ENCODE data around the gene TASP1.

Gene TASP1

GRCh38 chr20:13457487-13457886 is 181.2 kb downstream of the TASP1 start:
- DNase-seq (ENCODE audit: low read depth), result no peak
- H3K4me3 ChIP-seq (ENCODE audit: low read depth, low read length), result no peak overlapping the region
- TF ChIP-seq CTCF (IDR thresholded peaks at IDR 0.05; ENCODE audit: low read depth, low read length, missing control alignments), result no peak

- H3K4me3 ChIP-seq (ENCODE audit: low read depth, low read length), result no peak overlapping the region
- DNase-seq (ENCODE audit: low read depth), result no peak
- TF ChIP-seq CTCF (IDR thresholded peaks at IDR 0.05; ENCODE audit: low read depth, low read length, missing control alignments), result no peak
Observed at GRCh38 chr20:13455713-13456112, 183.0 kb downstream of the TASP1 start.

GRCh38 chr20:13453367-13453766 is 185.4 kb downstream of the TASP1 start:
- no peak for TF ChIP-seq CTCF (IDR thresholded peaks at IDR 0.05; ENCODE audit: low read depth, low read length, missing control alignments)
- H3K4me3 ChIP-seq (ENCODE audit: low read depth, low read length), result no peak overlapping the region

GRCh38 chr20:13452470-13453124 is 186.1 kb downstream of the TASP1 start:
- no peak for DNase-seq (ENCODE audit: low read depth)
- no peak for TF ChIP-seq CTCF (IDR thresholded peaks at IDR 0.05; ENCODE audit: low read depth, low read length, missing control alignments)
- H3K4me3 ChIP-seq (ENCODE audit: low read depth, low read length), result no peak overlapping the region

More at GRCh38 chr20:13453367-13453766, 185.4 kb downstream of the TASP1 start:
- DNase-seq (ENCODE audit: low read depth), result no peak

GRCh38 chr20:13449868-13450434 is 188.8 kb downstream of the TASP1 start:
- no peak for DNase-seq (ENCODE audit: low read depth)
- H3K4me3 ChIP-seq (ENCODE audit: low read depth, low read length), result no peak overlapping the region
- no peak for TF ChIP-seq CTCF (IDR thresholded peaks at IDR 0.05; ENCODE audit: low read depth, low read length, missing control alignments)

GRCh38 chr20:13447385-13448180 is 191.1 kb downstream of the TASP1 start:
- no peak overlapping the region for H3K4me3 ChIP-seq (ENCODE audit: low read depth, low read length)
- TF ChIP-seq CTCF (IDR thresholded peaks at IDR 0.05; ENCODE audit: low read depth, low read length, missing control alignments), result no peak
- no peak for DNase-seq (ENCODE audit: low read depth)

Data from GM12864 (cell line).